Fibroblast of lung (primary cell): ENCODE data around the gene ARRDC1. TPM values are rescaled to one million over a fixed set of nuclear protein-coding genes. Genes with fewer than 3 reads are reported as not detected.

Experiments used
- DNase-seq, 2 donors: peaks; one replicate each; pipeline versions ENCODE4 v3.0.0 to v3.0.0-alpha.2; 2010; ENCODE audit warnings: low read depth in 2 of 2
- H2AFZ ChIP-seq: 2 replicates; pipeline ENCODE4 v1.5.1; 2012; ENCODE audit warnings: low read length, control low read depth, inconsistent platforms
- H3K27ac ChIP-seq: 2 replicates; pipeline ENCODE4 v1.5.1; 2011; ENCODE audit warnings: low read length, control low read depth; ENCODE audit not compliant: insufficient read depth
- H3K27me3 ChIP-seq: 2 replicates; pipeline ENCODE4 v1.5.1; 2011; ENCODE audit warnings: mild to moderate bottlenecking, low read length; ENCODE audit not compliant: control insufficient read depth, insufficient read depth
- H3K36me3 ChIP-seq: 2 replicates; pipeline ENCODE4 v1.5.1; 2011; ENCODE audit warnings: low read length; ENCODE audit not compliant: control insufficient read depth, insufficient read depth
- H3K4me1 ChIP-seq: 2 replicates; pipeline ENCODE4 v1.5.1; 2011; ENCODE audit warnings: low read length; ENCODE audit not compliant: control insufficient read depth, insufficient read depth; ENCODE audit errors: extremely low read depth
- H3K4me2 ChIP-seq: 2 replicates; pipeline ENCODE4 v1.5.1; 2011; ENCODE audit warnings: low read length, control low read depth; ENCODE audit not compliant: insufficient read depth; ENCODE audit errors: extremely low read depth
- H3K4me3 ChIP-seq, 4 experiments: fragments of 200-600 bp in 1 of 4; sonication (generic) in 1 of 4; replicated peaks in 1 of 4; 2 replicates each; pipeline ENCODE4 v1.5.1; 2011 to 2016; ENCODE audit warnings: low read length in 4 of 4, low read depth in 3 of 4, mild to moderate bottlenecking in 3 of 4, control low read depth in 2 of 4, inconsistent platforms in 1 of 4, mixed read lengths in 1 of 4; ENCODE audit not compliant: insufficient read depth in 1 of 4; ENCODE audit errors: control extremely low read depth in 1 of 4
- H3K79me2 ChIP-seq: 2 replicates; pipeline ENCODE4 v1.5.1; 2012; ENCODE audit warnings: mild to moderate bottlenecking, low read length, inconsistent platforms; ENCODE audit not compliant: control insufficient read depth, insufficient read depth
- H3K9ac ChIP-seq: 2 replicates; pipeline ENCODE4 v1.5.1; 2011; ENCODE audit warnings: mild to moderate bottlenecking, low read length, control low read depth; ENCODE audit not compliant: insufficient read depth
- H3K9me3 ChIP-seq: 2 replicates; pipeline ENCODE4 v1.5.1; 2012; ENCODE audit warnings: low read depth, low read length; ENCODE audit not compliant: control insufficient read depth, insufficient read depth
- H4K20me1 ChIP-seq: 2 replicates; pipeline ENCODE4 v1.5.1; 2011; ENCODE audit warnings: low read length; ENCODE audit not compliant: control insufficient read depth, insufficient read depth; ENCODE audit errors: extremely low read depth
- EZH2 ChIP-seq: IDR thresholded peaks from 2 replicates; pipeline ENCODE4 v1.5.1; 2012; ENCODE audit warnings: low read length, control low read depth, mild to moderate bottlenecking; ENCODE audit errors: missing control alignments
- polyA plus RNA-seq, 2 donors: library from polyadenylated mRNA; depleted of rRNA in 1 of 2; stranded (reverse) in 1 of 2; unstranded in 1 of 2; fragments of >200 nt; gene quantifications; 2 replicates each; pipeline ENCODE4 v1.2.1, GENCODE V29; 2011 to 2012; ENCODE audit warnings: missing spikeins in 1 of 2
- total RNA-seq: library from RNA; depleted of rRNA; stranded (reverse); fragments of >200 nt; gene quantifications from 2 replicates; pipeline ENCODE4 v1.2.1, GENCODE V29; 2014
- TF ChIP-seq, protein P1 (sequence below), 2 donors: IDR thresholded peaks in 1 of 2; conservative IDR thresholded peaks in 1 of 2; 1 replicate in 1 of 2; 2 replicates in 1 of 2; pipeline ENCODE4 v1.5.1; 2011 to 2012; ENCODE audit warnings: low read length in 2 of 2, control low read depth in 1 of 2, inconsistent platforms in 1 of 2, low read depth in 1 of 2, mild to moderate bottlenecking in 1 of 2

The ARRDC1 gene
- total and polyA plus RNA-seq, 2 donors (not counting 1 experiment from before 2014, with no cell fraction given): 8.3 to 17.2 TPM

DNA sequence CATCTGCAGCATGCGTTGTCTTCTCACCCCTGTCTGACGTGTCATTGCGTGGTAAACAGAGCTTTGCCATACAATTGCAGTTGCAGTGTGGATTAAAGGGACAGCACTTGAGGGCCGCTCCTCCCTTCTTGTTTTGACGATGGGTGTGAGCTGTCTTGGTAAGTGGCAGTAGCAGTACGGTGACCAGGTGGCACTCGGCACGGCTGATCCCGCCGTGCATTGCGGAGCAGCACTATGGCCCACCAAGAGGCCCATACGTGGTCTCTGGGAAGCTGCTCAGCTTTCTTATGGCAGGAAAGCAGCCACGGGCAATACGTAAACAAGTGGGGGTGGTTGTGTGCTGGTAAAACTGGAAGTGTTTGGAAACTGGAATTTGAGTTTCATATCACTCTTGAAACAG lies 38.4 kb downstream of the ARRDC1 start:
- TF ChIP-seq EZH2: no peak
- TF ChIP-seq, protein P1, sequence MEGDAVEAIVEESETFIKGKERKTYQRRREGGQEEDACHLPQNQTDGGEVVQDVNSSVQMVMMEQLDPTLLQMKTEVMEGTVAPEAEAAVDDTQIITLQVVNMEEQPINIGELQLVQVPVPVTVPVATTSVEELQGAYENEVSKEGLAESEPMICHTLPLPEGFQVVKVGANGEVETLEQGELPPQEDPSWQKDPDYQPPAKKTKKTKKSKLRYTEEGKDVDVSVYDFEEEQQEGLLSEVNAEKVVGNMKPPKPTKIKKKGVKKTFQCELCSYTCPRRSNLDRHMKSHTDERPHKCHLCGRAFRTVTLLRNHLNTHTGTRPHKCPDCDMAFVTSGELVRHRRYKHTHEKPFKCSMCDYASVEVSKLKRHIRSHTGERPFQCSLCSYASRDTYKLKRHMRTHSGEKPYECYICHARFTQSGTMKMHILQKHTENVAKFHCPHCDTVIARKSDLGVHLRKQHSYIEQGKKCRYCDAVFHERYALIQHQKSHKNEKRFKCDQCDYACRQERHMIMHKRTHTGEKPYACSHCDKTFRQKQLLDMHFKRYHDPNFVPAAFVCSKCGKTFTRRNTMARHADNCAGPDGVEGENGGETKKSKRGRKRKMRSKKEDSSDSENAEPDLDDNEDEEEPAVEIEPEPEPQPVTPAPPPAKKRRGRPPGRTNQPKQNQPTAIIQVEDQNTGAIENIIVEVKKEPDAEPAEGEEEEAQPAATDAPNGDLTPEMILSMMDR (conservative IDR thresholded peaks at IDR 0.05 in 1 of 2, IDR thresholded peaks at IDR 0.05 in 1 of 2; ENCODE audit: low read depth in 1 of 2, low read length in 2 of 2): no peak
- H3K4me3 ChIP-seq: no peak overlapping the region

DNA sequence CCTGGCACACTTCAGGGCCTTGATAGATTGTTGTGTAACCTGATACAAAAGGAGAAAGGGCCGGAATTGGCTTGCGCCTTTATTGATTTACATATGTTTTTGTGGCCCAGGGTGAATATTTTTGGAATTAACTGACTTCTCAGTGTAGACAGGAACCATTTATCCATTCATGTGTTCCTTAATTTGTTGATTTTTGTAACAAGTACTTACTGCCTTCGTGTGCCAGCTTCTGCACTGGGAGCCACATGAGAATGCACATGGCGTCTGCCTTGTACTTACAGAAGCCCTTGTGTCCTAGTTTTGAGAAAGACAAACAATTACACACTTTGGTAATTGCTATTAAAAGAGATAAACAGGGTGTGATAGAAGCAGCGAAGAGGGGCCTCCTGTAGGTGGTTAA lies 39.7 kb downstream of the ARRDC1 start:
- Histone ChIP-seq H3K36me3 (no peaks in the 10 kb centered on the region), H3K4me1 (no peaks in the 10 kb centered on the region), H3K4me3 (no peak overlapping the region), H2AFZ (no peak overlapping the region), H4K20me1 (no peaks in the 10 kb centered on the region), H3K27me3 (no peaks in the 10 kb centered on the region), H3K9me3 (no peaks in the 10 kb centered on the region), H3K9ac (no peak overlapping the region), H3K79me2 (peaks cover 66% of the 10 kb centered on the region), H3K4me2 (no peak overlapping the region), H3K27ac (no peak overlapping the region)
- TF ChIP-seq, protein P1 (conservative IDR thresholded peaks at IDR 0.05 in 1 of 2, IDR thresholded peaks at IDR 0.05 in 1 of 2; ENCODE audit: low read depth in 1 of 2, low read length in 2 of 2): no peak
- no peak for TF ChIP-seq EZH2
- DNase-seq: peak in 1 of 2 donors; percentile 27

More for the DNA sequence above, 38.4 kb downstream of the ARRDC1 start:
- Histone ChIP-seq H3K4me1 (no peaks in the 10 kb centered on the region), H2AFZ (no peak overlapping the region), H3K9ac (no peak overlapping the region), H3K4me2 (no peak overlapping the region), H3K79me2 (peaks cover 73% of the 10 kb centered on the region), H3K9me3 (no peaks in the 10 kb centered on the region), H3K27me3 (no peaks in the 10 kb centered on the region), H3K36me3 (no peaks in the 10 kb centered on the region), H3K27ac (no peak overlapping the region), H4K20me1 (no peaks in the 10 kb centered on the region)
- DNase-seq: no peak

DNA sequence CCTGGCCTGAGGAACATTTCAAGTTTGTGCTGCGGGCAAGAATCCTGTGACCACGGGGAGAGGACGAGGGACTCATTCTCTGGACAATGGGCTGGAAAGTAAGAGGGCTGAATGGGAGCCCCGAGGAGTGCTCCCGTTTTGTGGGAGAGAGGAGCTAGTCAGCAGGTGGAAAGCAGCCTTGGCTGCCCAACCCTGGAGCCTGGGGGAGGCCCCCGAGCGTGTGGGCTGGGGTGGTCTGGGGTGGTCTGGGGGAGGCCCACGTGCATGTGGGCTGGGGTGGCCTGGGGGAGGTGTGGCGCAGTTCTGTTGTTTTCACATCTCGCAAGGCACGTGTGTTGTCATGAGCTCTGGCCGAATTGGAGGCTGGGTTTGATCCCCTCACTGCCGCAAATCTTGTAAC lies 40.9 kb downstream of the ARRDC1 start:
- H2AFZ ChIP-seq: no peak overlapping the region
- H3K27me3 ChIP-seq: no peaks in the 10 kb centered on the region
- H4K20me1 ChIP-seq: no peaks in the 10 kb centered on the region
- no peak overlapping the region for H3K4me3 ChIP-seq
- TF ChIP-seq, protein P1 (conservative IDR thresholded peaks at IDR 0.05 in 1 of 2, IDR thresholded peaks at IDR 0.05 in 1 of 2; ENCODE audit: low read depth in 1 of 2, low read length in 2 of 2): no peak
- no peak for TF ChIP-seq EZH2
- peaks cover 64% of the 10 kb centered on the region for H3K79me2 ChIP-seq
- peaks cover 2% of the 10 kb centered on the region for H3K36me3 ChIP-seq
- H3K9ac ChIP-seq: no peak overlapping the region
- H3K4me1 ChIP-seq: no peaks in the 10 kb centered on the region
- H3K4me2 ChIP-seq: no peak overlapping the region
- no peaks in the 10 kb centered on the region for H3K9me3 ChIP-seq
- no peak for DNase-seq
- no peak overlapping the region for H3K27ac ChIP-seq
